Upper lobe of left lung (tissue), 6 donors: ENCODE results near the gene ANKS1B. TPM values are rescaled to one million over a fixed set of nuclear protein-coding genes. Genes with fewer than 3 reads are reported as not detected.

Source experiments
- ATAC-seq, 2 donors: fragments of 200-7000 bp; cut with Tn5 transposase; one replicate each; pipeline ENCODE4 v1.9.1; 2022; ENCODE audit warnings: mild to moderate bottlenecking in 2 of 2, moderate library complexity in 2 of 2; ENCODE audit not compliant: low FRiP score in 2 of 2
- DNase-seq, 2 donors: peaks; one replicate each; pipeline ENCODE4 v3.0.0-alpha.2; 2019 to 2020
- H3K27ac ChIP-seq, 4 donors: fragments of 200-600 bp; sonication (generic); one replicate each; pipeline ENCODE4 v1.5.1; 2016 to 2019
- H3K27me3 ChIP-seq, 4 donors: fragments of 200-600 bp; sonication (generic); one replicate each; pipeline ENCODE4 v1.5.1; 2017 to 2019
- H3K36me3 ChIP-seq, 4 donors: fragments of 200-600 bp; sonication (generic); one replicate each; pipeline ENCODE4 v1.5.1; 2016 to 2019
- H3K4me1 ChIP-seq, 4 donors: fragments of 200-600 bp; sonication (generic); one replicate each; pipeline ENCODE4 v1.5.1; 2018 to 2019
- H3K4me3 ChIP-seq, 4 donors: fragments of 200-600 bp; sonication (generic); one replicate each; pipeline ENCODE4 v1.5.1; 2017 to 2019; ENCODE audit warnings: mild to moderate bottlenecking in 2 of 4, moderate library complexity in 1 of 4
- H3K9me3 ChIP-seq, 4 donors: fragments of 200-600 bp; sonication (generic); one replicate each; pipeline ENCODE4 v1.5.1; 2018 to 2019
- EP300 ChIP-seq, 4 donors: sonication (generic); formaldehyde crosslinking; IDR thresholded peaks; one replicate each; pipeline ENCODE4 v1.5.1; 2017; ENCODE audit warnings: antibody characterized with exemption in 4 of 4, control low read depth in 2 of 4
- POLR2A ChIP-seq, 4 donors: fragments of 450-650 bp; IDR thresholded peaks; one replicate each; pipeline ENCODE4 v1.5.1; 2016 to 2017; ENCODE audit warnings: antibody characterized with exemption in 4 of 4, mild to moderate bottlenecking in 2 of 4
- POLR2AphosphoS5 ChIP-seq, 2 donors: sonication (generic); formaldehyde crosslinking; IDR thresholded peaks; one replicate each; pipeline ENCODE4 v1.5.1; 2017; ENCODE audit warnings: antibody characterized with exemption in 2 of 2
- WGBS, 2 donors: methylation state at CpG; one replicate each; pipeline ENCODE4 v1.1.5; 2017 to 2018; 5-methylcytosine and 5-hydroxymethylcytosine counted together
- total RNA-seq, 6 donors: library from RNA; depleted of rRNA in 4 of 6; stranded (reverse); fragments of >200 nt in 4 of 6; gene quantifications; one replicate each; pipeline versions ENCODE4 v1.1.0 to v1.2.1, GENCODE V29; 2016 to 2021
- TF ChIP-seq, protein P1 (sequence below), 6 experiments: fragments of 450-650 bp in 4 of 6; fragments of 200-600 bp in 2 of 6; sonication (generic) in 2 of 6; IDR thresholded peaks; one replicate each; pipeline ENCODE4 v1.5.1; 2016 to 2019; ENCODE audit warnings: antibody characterized with exemption in 6 of 6
- donor health status: DM: no; HTN: no; CAD: no; lungs with moderate emphysema.
- donor health status: DM: no; HTN: yes; CAD: no; lungs with severe emphysema.

ANKS1B gene
- total RNA-seq, 6 donors from 2014 or later, result 5.1 to 23.7 (median 7.2) TPM

DNA sequence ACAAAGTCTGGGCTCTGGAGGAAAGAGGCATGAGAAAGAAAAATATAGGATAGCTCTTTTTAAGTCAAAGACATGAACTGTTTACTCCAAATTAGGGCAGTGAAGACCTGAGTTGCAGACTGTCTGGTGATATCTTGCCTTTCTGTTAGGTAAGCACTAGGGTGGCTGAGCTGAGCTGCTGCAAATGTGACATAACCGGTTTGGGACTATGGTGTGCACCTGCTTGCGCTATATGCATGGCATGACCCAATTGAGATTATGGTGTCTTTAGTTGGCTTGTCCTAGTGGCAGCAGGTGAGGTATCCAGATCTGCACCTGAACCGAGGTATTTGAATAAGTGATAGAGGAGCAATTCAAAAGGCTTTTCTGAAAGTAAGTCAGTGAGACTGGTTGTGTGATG is 994.1 kb downstream of the ANKS1B start:
- no peak overlapping the region for H3K4me3 ChIP-seq
- H3K27ac ChIP-seq, result no peak overlapping the region
- 82% methylated on average over 2 to 3 of the region's 3 CpGs for WGBS, 2 donors
- no peaks in the 10 kb centered on the region for H3K4me1 ChIP-seq
- TF ChIP-seq, protein P1, sequence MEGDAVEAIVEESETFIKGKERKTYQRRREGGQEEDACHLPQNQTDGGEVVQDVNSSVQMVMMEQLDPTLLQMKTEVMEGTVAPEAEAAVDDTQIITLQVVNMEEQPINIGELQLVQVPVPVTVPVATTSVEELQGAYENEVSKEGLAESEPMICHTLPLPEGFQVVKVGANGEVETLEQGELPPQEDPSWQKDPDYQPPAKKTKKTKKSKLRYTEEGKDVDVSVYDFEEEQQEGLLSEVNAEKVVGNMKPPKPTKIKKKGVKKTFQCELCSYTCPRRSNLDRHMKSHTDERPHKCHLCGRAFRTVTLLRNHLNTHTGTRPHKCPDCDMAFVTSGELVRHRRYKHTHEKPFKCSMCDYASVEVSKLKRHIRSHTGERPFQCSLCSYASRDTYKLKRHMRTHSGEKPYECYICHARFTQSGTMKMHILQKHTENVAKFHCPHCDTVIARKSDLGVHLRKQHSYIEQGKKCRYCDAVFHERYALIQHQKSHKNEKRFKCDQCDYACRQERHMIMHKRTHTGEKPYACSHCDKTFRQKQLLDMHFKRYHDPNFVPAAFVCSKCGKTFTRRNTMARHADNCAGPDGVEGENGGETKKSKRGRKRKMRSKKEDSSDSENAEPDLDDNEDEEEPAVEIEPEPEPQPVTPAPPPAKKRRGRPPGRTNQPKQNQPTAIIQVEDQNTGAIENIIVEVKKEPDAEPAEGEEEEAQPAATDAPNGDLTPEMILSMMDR (IDR thresholded peaks at IDR 0.05), result no peak
- TF ChIP-seq POLR2AphosphoS5 (IDR thresholded peaks at IDR 0.05), result no peak
- TF ChIP-seq EP300 (IDR thresholded peaks at IDR 0.05), result no peak
- TF ChIP-seq POLR2A (IDR thresholded peaks at IDR 0.05), result no peak
- ATAC-seq, result no peak
- H3K27me3 ChIP-seq, result no peaks in the 10 kb centered on the region
- no peaks in the 10 kb centered on the region for H3K36me3 ChIP-seq
- no peaks in the 10 kb centered on the region for H3K9me3 ChIP-seq
- no peak for DNase-seq

DNA sequence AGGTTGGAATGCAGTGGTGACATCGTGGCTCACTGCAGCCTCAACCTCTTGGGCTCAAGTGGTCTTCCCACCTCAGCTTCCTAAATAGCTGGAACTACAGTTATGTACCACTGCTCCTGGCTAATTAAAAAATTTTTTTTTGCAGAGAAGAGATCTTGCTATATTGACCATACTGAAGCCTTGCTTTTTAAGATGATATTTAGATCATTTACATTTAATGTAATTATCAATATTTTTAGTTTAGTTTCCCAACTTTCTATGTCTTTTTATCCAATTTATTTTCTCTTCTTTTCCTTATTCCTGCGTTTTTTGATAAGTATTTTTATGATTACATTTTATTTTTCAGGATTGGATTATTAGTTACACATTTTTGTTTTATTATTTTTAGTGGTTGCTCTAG is 999.6 kb downstream of the ANKS1B start:
- no peaks in the 10 kb centered on the region for H3K36me3 ChIP-seq
- DNase-seq (no peak), ATAC-seq (no peak)
- 63 to 72% methylated on average over 2 of the region's 2 CpGs for WGBS, 2 donors
- no peak overlapping the region for H3K27ac ChIP-seq
- H3K27me3 ChIP-seq, result no peaks in the 10 kb centered on the region
- peaks cover 0 to 8% (median 0%) of the 10 kb centered on the region in 4 donors for H3K9me3 ChIP-seq
- H3K4me1 ChIP-seq, result no peaks in the 10 kb centered on the region
- no peak overlapping the region for H3K4me3 ChIP-seq
- TF ChIP-seq, protein P1 (IDR thresholded peaks at IDR 0.05), result no peak
- TF ChIP-seq POLR2A (IDR thresholded peaks at IDR 0.05) (no peak), POLR2AphosphoS5 (IDR thresholded peaks at IDR 0.05) (no peak), EP300 (IDR thresholded peaks at IDR 0.05) (no peak)

DNA sequence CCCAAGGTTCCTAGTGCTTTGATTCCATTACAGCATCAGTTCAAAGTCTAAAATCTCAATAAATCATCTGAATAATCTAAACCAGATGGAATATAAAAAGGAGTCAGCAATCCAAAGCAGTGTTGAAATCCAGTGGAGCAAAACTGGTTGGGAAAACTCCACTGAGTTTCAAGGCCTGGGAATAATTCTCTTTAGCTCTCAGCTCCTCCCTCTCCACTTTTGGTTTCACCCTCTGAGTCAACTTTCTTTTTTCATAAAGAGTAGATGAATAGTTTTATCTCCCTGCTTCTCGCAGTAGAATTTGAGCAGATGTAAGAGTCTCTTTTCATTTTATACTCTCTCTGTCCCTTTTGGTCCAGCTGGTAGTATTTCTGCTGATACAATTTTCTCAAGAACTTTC is 1001.1 kb downstream of the ANKS1B start:
- no peaks in the 10 kb centered on the region for H3K27me3 ChIP-seq
- DNase-seq, result no peak
- no peaks in the 10 kb centered on the region for H3K36me3 ChIP-seq
- no peak overlapping the region for H3K27ac ChIP-seq
- H3K9me3 ChIP-seq, result peaks cover 0 to 8% (median 0%) of the 10 kb centered on the region in 4 donors
- no peaks in the 10 kb centered on the region for H3K4me1 ChIP-seq
- no peak overlapping the region for H3K4me3 ChIP-seq
- TF ChIP-seq, protein P1 (IDR thresholded peaks at IDR 0.05), result no peak
- ATAC-seq, result no peak
- WGBS, 2 donors, result 82 to 88% methylated on average over 1 of the region's 1 CpG

DNA sequence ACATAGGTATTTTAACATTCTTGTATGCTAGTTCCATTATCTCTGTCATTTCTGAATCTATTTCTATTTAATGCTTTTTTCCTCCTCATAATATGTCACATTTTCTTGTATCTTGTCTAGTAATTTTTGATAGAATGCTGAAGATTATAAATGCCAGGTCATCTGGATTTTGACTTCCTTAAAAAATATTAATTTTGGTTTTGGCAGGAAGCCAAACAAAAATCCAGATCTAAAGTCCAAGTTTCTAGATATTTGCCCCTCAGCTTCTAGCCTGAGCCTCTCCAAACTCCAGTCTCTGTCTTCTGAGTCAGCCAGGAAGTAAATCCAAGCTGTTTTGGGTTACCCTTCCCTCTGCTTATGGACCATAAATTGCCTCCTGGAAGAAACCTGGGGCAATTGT is 1004.2 kb downstream of the ANKS1B start:
- no peak overlapping the region for H3K4me3 ChIP-seq
- no peaks in the 10 kb centered on the region for H3K36me3 ChIP-seq
- H3K4me1 ChIP-seq, result no peaks in the 10 kb centered on the region
- ATAC-seq (no peak), DNase-seq (no peak)
- no peak overlapping the region for H3K27ac ChIP-seq
- no peaks in the 10 kb centered on the region for H3K27me3 ChIP-seq
- H3K9me3 ChIP-seq, result peaks cover 0 to 8% (median 0%) of the 10 kb centered on the region in 4 donors
- TF ChIP-seq, protein P1 (IDR thresholded peaks at IDR 0.05), result no peak
- TF ChIP-seq POLR2A (IDR thresholded peaks at IDR 0.05) (no peak), POLR2AphosphoS5 (IDR thresholded peaks at IDR 0.05) (no peak), EP300 (IDR thresholded peaks at IDR 0.05) (no peak)

DNA sequence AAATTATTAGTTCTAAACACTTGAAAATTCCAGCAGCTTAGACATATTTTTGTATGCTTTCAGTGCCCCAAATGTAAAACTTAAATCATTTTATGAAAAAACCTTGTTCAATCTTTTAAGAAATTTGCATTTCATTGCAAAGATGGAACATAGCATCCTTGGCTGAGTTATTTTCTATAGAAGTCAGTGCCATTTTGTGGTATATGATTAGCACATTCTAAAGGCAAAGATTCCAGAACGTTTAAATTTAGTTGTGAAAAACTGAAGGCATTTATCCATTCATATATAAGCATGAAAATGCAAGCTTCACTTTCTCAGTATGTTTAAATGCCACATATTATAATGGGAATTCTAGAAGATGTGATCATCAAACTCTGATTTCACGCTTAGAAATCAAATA is 1007.5 kb downstream of the ANKS1B start:
- no peaks in the 10 kb centered on the region for H3K9me3 ChIP-seq
- 68 to 70% methylated on average over 2 of the region's 2 CpGs for WGBS, 2 donors
- no peak overlapping the region for H3K4me3 ChIP-seq
- DNase-seq (no peak), ATAC-seq (no peak)
- H3K27me3 ChIP-seq, result no peaks in the 10 kb centered on the region
- no peak for TF ChIP-seq EP300 (IDR thresholded peaks at IDR 0.05)
- TF ChIP-seq POLR2A (IDR thresholded peaks at IDR 0.05), result no peak
- no peak for TF ChIP-seq POLR2AphosphoS5 (IDR thresholded peaks at IDR 0.05)
- TF ChIP-seq, protein P1 (IDR thresholded peaks at IDR 0.05), result no peak
- no peaks in the 10 kb centered on the region for H3K4me1 ChIP-seq
- H3K36me3 ChIP-seq, result no peaks in the 10 kb centered on the region
- H3K27ac ChIP-seq, result no peak overlapping the region
